GM13976 (cell line): ENCODE data around the gene CTNNA2.
"Not testable (repeated sequence)": the region's sequence is repeated elsewhere in the genome, so short reads cannot be mapped to it uniquely, and the experiment has no call there.

Experiments used
- DNase-seq: peaks from one replicate; pipeline ENCODE4 v3.0.0; 2012; ENCODE audit warnings: low spot score
- in situ Hi-C: fragments of 300-500 bp; cut with MboI; formaldehyde crosslinking; loops from one replicate; pipeline ENCODE4 v1.12.0; 2022; ENCODE audit warnings: low sequenced_read_pairs, mixed read lengths, inconsistent platforms; ENCODE audit not compliant: unreplicated experiment
- TF ChIP-seq, protein P1 (sequence below): IDR thresholded peaks from 2 replicates; pipeline ENCODE4 v1.5.1; 2012; ENCODE audit warnings: borderline replicate concordance, mild to moderate bottlenecking; ENCODE audit not compliant: insufficient read depth; ENCODE audit errors: extremely low read depth, missing control alignments, control extremely low read depth

Gene CTNNA2

GRCh38 chr2:80078290-80079036 lies 565.6 kb downstream of the CTNNA2 start:
- TF ChIP-seq, protein P1, sequence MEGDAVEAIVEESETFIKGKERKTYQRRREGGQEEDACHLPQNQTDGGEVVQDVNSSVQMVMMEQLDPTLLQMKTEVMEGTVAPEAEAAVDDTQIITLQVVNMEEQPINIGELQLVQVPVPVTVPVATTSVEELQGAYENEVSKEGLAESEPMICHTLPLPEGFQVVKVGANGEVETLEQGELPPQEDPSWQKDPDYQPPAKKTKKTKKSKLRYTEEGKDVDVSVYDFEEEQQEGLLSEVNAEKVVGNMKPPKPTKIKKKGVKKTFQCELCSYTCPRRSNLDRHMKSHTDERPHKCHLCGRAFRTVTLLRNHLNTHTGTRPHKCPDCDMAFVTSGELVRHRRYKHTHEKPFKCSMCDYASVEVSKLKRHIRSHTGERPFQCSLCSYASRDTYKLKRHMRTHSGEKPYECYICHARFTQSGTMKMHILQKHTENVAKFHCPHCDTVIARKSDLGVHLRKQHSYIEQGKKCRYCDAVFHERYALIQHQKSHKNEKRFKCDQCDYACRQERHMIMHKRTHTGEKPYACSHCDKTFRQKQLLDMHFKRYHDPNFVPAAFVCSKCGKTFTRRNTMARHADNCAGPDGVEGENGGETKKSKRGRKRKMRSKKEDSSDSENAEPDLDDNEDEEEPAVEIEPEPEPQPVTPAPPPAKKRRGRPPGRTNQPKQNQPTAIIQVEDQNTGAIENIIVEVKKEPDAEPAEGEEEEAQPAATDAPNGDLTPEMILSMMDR = no peak
- DNase-seq = no peak
- in situ Hi-C loops = no loop called here

DNA sequence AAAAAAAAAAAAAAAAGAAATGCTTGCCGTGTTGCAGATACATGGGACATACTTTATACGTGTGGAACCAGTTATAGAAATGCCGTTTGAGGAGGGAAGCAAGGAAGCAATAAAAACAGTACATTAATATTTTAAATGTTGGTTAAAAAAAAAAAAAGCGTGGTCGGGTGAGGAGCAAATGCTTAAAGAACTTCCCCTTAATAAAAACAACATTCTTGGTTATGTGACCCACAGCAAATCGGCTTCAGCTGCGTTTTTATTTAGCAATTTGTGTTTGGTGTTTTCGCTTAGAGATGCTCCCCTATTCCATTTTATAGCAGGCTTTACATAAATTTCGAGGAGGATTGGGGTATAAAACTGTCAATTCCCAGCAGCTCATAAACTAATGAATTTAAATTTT lies 568.1 kb downstream of the CTNNA2 start:
- DNase-seq = no peak
- in situ Hi-C loops = no loop called here
- TF ChIP-seq, protein P1 = no peak

DNA sequence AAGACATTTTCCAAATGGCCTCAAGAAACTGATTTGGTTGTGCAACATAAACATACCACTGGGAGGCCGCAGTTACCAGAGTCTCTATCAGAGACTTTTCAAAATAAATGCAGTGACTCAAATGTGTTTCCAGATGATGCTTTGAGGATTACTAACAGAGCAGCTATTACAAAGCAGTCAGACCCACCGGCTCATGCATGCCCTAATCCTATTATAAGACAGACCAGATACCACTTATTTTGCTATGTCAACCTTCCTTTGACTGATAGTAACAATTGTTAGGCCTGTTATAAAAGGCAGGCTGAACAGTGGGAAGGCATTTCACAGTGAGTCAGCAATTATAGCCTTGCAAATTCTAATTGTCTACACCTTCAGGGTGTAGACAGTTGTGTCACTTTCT lies 574.0 kb downstream of the CTNNA2 start:
- no peak for DNase-seq
- in situ Hi-C loops = no loop called here
- TF ChIP-seq, protein P1 = no peak

DNA sequence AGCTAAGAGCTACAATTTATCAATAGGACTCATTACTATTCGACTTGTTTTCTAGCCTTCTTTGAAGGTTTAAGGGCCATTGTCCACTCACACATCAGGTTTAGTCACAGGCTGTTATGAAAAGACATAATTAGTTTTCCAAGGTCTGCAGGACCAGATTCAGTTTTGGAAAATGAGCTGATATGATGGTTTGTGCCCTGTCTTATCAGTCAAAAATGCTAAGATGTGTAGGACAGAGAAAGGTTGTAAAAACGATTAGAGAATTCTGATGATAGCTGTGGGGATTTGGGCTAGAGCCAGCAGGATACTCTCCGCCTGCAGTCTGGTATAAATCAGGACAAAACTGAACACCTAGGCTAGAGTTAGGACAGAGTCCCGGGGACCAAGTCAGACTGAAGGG lies 578.4 kb downstream of the CTNNA2 start:
- TF ChIP-seq, protein P1 = no peak
- in situ Hi-C loops = no loop called here
- DNase-seq = no peak

DNA sequence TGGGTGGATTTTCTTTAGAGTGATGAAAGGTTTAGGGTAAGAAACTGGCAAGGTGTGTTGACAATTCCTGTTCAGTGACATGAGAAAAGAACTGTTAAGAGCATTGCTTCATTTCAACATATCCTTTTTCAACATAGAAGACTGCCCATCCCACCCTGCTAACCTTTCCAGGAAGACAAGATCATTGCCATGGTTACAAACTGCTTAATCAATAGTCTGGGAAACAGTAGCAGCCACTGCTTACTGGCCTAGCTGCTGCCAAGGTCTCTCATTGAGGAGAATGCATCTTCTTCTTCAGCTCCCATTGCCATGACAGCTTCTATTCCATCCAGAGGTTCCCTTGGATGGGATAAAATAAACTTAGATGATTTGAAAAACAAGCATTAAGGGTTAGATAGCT lies 579.6 kb downstream of the CTNNA2 start:
- TF ChIP-seq, protein P1 = no peak
- in situ Hi-C loops = no loop called here
- DNase-seq = no peak

DNA sequence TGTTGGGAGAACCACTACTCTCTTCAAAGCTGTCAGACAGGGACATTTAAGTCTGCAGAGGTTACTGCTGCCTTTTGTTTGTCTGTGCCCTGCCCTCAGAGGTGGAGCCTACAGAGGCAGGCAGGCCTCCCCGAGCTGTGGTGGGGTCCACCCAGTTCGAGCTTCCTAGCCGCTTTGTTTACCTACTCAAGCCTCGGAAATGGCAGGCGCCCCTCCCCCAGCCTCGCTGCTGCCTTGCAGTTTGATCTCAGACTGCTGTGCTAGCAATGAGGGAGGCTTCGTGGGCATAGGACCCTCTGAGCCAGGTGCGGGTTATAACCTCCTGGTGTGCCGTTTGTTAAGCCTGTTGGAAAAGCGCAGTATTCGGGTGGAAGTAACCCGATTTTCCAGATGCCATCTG lies 585.7 kb downstream of the CTNNA2 start:
- in situ Hi-C loops = not testable (repeated sequence)

DNA sequence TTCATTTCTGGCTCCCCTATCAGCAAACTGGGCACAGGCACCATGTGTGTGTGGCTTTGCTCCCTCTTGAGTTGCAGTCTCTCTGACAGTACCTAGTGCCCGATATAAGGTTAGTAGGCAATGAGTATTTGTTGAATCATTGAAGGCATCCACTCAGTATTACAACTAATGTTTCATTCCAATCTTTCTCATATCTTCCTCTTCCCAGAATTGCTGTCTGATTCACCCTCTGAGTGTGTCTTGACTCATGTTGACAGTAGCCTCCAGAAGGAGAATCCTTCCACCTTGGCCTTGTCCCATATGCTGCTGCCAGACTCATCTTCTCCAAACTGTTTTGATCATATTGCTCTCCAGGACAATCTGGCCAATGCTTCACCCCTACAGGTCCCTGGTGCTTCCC lies 589.2 kb downstream of the CTNNA2 start:
- in situ Hi-C loops = no loop called here
- no peak for DNase-seq
- TF ChIP-seq, protein P1 = no peak

More for the DNA sequence above, 585.7 kb downstream of the CTNNA2 start:
- not testable (repeated sequence) for DNase-seq
